DOHH2 (cell line): ENCODE results near the gene AP1G2.
"Not testable (repeated sequence)": the region's sequence is repeated elsewhere in the genome, so short reads cannot be mapped to it uniquely, and the experiment has no call there.

ENCODE experiments used
- H3F3A ChIP-seq: fragments of 200-600 bp; sonication (generic), shearing (Covaris generic); 2 replicates; pipeline ENCODE4 v1.6.0; 2016; ENCODE audit warnings: antibody characterized with exemption, mild to moderate bottlenecking; ENCODE audit not compliant: control insufficient read depth, insufficient read depth
- H3K27ac ChIP-seq: fragments of 200-600 bp; sonication (generic); 2 replicates; pipeline ENCODE4 v1.5.1; 2014; ENCODE audit warnings: low read depth, mild to moderate bottlenecking, low read length, moderate library complexity
- H3K27me3 ChIP-seq: fragments of 200-600 bp; sonication (generic); 2 replicates; pipeline ENCODE4 v1.6.1; 2014; ENCODE audit warnings: mild to moderate bottlenecking, low read length, mixed read lengths; ENCODE audit not compliant: control insufficient read depth
- H3K36me3 ChIP-seq: fragments of 200-600 bp; sonication (generic); 2 replicates; pipeline ENCODE4 v1.6.1; 2014; ENCODE audit warnings: mild to moderate bottlenecking, low read length, moderate library complexity, mixed read lengths; ENCODE audit not compliant: control insufficient read depth
- H3K4me1 ChIP-seq: fragments of 200-600 bp; sonication (generic); 2 replicates; pipeline ENCODE4 v1.6.1; 2014; ENCODE audit warnings: mild to moderate bottlenecking, low read length, mixed read lengths; ENCODE audit not compliant: control insufficient read depth
- H3K4me2 ChIP-seq: fragments of 200-600 bp; sonication (generic); 2 replicates; pipeline ENCODE4 v1.6.0; 2014; ENCODE audit warnings: mild to moderate bottlenecking, low read length, moderate library complexity
- H3K4me3 ChIP-seq: fragments of 200-600 bp; sonication (generic); 2 replicates; pipeline ENCODE4 v1.5.1; 2014; ENCODE audit warnings: mild to moderate bottlenecking, low read length, mixed read lengths
- H3K79me2 ChIP-seq: fragments of 200-600 bp; sonication (generic); 2 replicates; pipeline ENCODE4 v1.6.1; 2014; ENCODE audit warnings: mild to moderate bottlenecking, low read length, mixed read lengths; ENCODE audit not compliant: control insufficient read depth
- H3K9me2 ChIP-seq: fragments of 200-600 bp; sonication (generic); replicated peaks from 2 replicates; pipeline ENCODE4 v1.6.1; 2014; ENCODE audit warnings: mild to moderate bottlenecking, low read length, mixed read lengths; ENCODE audit not compliant: control insufficient read depth
- H3K9me3 ChIP-seq: fragments of 200-600 bp; sonication (generic); 2 replicates; pipeline ENCODE4 v1.6.1; 2014; ENCODE audit warnings: antibody characterized with exemption, low read length, mixed read lengths; ENCODE audit not compliant: control insufficient read depth, insufficient read depth
- H4K20me1 ChIP-seq: fragments of 200-600 bp; sonication (generic); 2 replicates; pipeline ENCODE4 v1.6.0; 2014; ENCODE audit warnings: low read depth, mild to moderate bottlenecking, antibody characterized with exemption, low read length, moderate library complexity; ENCODE audit not compliant: control insufficient read depth, insufficient read depth
- EZH2phosphoT487 ChIP-seq: fragments of 200-600 bp; sonication (generic); IDR thresholded peaks from 2 replicates; pipeline ENCODE4 v1.6.1; 2017; ENCODE audit warnings: borderline replicate concordance, mild to moderate bottlenecking, antibody characterized with exemption, low read length, moderate library complexity, mixed read lengths
- TF ChIP-seq, protein P1 (sequence below): fragments of 200-600 bp; sonication (generic); IDR thresholded peaks from one replicate; pipeline ENCODE4 v1.5.1; 2014; ENCODE audit warnings: antibody characterized with exemption, mild to moderate bottlenecking, low read depth, low read length; ENCODE audit not compliant: poor library complexity, severe bottlenecking

The AP1G2 gene

DNA sequence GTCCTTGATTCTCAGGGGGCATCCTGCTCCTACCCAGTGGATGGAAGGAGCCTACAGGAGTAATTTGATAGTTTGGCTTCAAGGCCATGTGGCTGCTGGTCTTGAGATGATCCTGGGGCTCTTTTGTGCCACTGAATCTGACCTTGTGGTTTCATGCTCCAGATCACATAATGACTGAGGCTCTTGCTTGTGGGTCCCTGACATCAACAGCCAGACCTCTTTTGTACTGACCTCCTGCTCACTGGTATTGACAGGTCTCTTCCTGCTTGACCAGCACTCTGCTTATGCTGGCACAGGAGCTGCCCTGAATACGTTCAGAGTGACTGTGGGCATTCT lies 34.2 kb upstream of the AP1G2 start:
- Histone ChIP-seq H3K9me2 (no peaks in the 10 kb centered on the region), H3F3A (no peaks in the 10 kb centered on the region), H3K27ac (no peak overlapping the region), H3K27me3 (no peaks in the 10 kb centered on the region), H3K4me3 (no peak overlapping the region), H4K20me1 (no peaks in the 10 kb centered on the region), H3K36me3 (no peaks in the 10 kb centered on the region), H3K79me2 (no peaks in the 10 kb centered on the region), H3K4me2 (no peak overlapping the region), H3K9me3 (no peaks in the 10 kb centered on the region), H3K4me1 (no peaks in the 10 kb centered on the region)
- TF ChIP-seq, protein P1, sequence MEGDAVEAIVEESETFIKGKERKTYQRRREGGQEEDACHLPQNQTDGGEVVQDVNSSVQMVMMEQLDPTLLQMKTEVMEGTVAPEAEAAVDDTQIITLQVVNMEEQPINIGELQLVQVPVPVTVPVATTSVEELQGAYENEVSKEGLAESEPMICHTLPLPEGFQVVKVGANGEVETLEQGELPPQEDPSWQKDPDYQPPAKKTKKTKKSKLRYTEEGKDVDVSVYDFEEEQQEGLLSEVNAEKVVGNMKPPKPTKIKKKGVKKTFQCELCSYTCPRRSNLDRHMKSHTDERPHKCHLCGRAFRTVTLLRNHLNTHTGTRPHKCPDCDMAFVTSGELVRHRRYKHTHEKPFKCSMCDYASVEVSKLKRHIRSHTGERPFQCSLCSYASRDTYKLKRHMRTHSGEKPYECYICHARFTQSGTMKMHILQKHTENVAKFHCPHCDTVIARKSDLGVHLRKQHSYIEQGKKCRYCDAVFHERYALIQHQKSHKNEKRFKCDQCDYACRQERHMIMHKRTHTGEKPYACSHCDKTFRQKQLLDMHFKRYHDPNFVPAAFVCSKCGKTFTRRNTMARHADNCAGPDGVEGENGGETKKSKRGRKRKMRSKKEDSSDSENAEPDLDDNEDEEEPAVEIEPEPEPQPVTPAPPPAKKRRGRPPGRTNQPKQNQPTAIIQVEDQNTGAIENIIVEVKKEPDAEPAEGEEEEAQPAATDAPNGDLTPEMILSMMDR, result no peak
- TF ChIP-seq EZH2phosphoT487, result no peak

DNA sequence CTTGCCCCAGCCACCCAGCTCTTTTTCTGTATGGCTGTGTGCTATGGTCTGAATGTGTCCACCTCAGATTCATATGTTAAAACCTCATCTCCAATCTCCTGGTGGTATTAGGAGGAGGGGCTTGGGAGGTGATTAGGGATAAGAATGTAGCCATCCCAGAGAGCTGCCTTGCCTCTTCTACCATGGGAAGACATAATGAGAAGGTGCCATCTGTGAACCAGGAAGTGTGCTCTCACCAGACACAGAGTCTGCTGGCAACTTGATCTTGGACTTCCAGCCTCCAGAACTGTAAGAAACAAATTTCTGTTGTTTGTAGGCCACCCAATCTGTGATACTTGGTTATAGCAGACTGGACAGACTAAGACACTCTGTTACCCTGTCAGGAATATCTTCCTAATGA lies 33.8 kb upstream of the AP1G2 start:
- no peaks in the 10 kb centered on the region for H3K9me2 ChIP-seq
- no peak overlapping the region for H3K4me3 ChIP-seq
- H3K27me3 ChIP-seq, result no peaks in the 10 kb centered on the region
- TF ChIP-seq, protein P1, result no peak
- H3K9me3 ChIP-seq, result no peaks in the 10 kb centered on the region
- no peaks in the 10 kb centered on the region for H3K79me2 ChIP-seq
- H4K20me1 ChIP-seq, result no peaks in the 10 kb centered on the region
- no peak overlapping the region for H3K4me2 ChIP-seq
- H3K4me1 ChIP-seq, result no peaks in the 10 kb centered on the region
- H3K27ac ChIP-seq, result no peak overlapping the region
- no peaks in the 10 kb centered on the region for H3K36me3 ChIP-seq
- no peaks in the 10 kb centered on the region for H3F3A ChIP-seq

DNA sequence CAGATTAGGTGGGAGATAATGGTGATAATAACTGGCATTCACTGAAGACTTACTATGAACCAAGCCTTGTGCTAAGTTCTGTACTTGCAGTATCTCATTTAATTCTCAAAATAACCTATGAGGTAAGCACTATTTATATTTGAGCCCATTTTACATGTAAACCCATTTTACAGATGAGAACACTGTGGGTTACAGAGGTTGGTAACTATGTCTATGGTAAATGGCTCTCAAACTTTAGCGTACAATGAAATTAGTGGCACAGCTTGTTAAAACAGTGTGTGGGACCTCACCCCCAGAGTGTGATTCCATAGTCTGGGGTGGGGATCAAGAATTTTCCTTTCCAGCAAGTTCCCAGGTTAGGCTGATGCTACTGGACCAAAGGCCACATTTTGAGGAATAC lies 33.2 kb upstream of the AP1G2 start:
- Histone ChIP-seq H3K36me3 (no peaks in the 10 kb centered on the region), H3K4me1 (no peaks in the 10 kb centered on the region), H3K27ac (no peak overlapping the region), H3K27me3 (no peaks in the 10 kb centered on the region), H3K9me2 (no peaks in the 10 kb centered on the region), H3K9me3 (no peaks in the 10 kb centered on the region), H3K4me2 (no peak overlapping the region), H3K79me2 (no peaks in the 10 kb centered on the region), H3F3A (no peaks in the 10 kb centered on the region), H3K4me3 (no peak overlapping the region), H4K20me1 (no peaks in the 10 kb centered on the region)
- TF ChIP-seq EZH2phosphoT487, result no peak
- TF ChIP-seq, protein P1, result no peak

DNA sequence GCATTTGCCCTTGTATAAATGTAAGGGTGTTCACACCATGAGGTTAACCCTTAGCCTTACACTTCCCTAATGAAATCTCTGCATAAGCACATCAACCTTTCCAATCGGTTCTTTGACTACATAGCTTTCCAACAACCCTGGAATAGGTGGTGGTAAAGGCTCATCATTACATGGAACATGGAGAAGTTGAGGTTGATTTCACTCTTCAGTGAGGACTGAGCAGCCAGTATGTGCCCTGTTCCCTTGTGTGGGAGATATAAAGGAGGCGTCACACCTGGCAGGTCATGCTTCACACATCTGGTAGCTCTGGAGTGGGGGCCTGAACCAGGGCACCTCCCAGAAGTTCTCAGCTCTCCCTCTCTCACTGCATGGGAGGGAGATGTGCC lies 32.7 kb upstream of the AP1G2 start:
- Histone ChIP-seq H3K79me2 (no peaks in the 10 kb centered on the region), H4K20me1 (no peaks in the 10 kb centered on the region), H3F3A (no peaks in the 10 kb centered on the region), H3K36me3 (no peaks in the 10 kb centered on the region), H3K9me3 (no peaks in the 10 kb centered on the region), H3K4me3 (no peak overlapping the region), H3K27ac (no peak overlapping the region), H3K9me2 (no peaks in the 10 kb centered on the region), H3K27me3 (no peaks in the 10 kb centered on the region), H3K4me1 (no peaks in the 10 kb centered on the region), H3K4me2 (no peak overlapping the region)
- TF ChIP-seq, protein P1, result no peak
- no peak for TF ChIP-seq EZH2phosphoT487

DNA sequence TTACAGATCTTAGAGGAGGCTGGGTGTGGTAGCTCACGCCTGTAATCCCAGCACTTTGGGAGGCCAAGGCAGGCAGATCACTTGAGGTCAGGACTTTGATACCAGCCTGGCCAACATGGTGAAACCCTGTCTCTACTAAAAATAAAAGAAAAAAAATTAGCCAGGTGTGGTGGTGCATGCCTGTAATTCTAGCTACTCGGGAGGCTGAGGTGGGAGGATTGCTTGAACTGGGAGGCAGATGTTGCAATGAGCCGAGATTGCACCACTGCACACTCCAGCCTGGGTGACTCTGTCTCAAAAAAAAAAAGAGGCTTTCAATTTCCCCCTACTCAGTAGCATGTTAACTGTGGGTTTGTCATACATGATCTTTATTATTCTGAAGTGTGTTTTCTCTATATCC lies 26.6 kb upstream of the AP1G2 start:
- not testable (repeated sequence) for H3K79me2 ChIP-seq, H3K9me2 ChIP-seq, H3K36me3 ChIP-seq, H4K20me1 ChIP-seq, H3K27ac ChIP-seq, H3K4me1 ChIP-seq, H3K4me2 ChIP-seq, H3K9me3 ChIP-seq, H3K4me3 ChIP-seq, H3F3A ChIP-seq, H3K27me3 ChIP-seq
